B cell (primary cell): Measurements from ENCODE around the gene MFSD12.

Experiments used
- EZH2 ChIP-seq: IDR thresholded peaks from 2 replicates; pipeline ENCODE4 v1.6.1; 2012; ENCODE audit warnings: borderline replicate concordance, low read depth, mild to moderate bottlenecking, moderate library complexity, low read length; ENCODE audit not compliant: insufficient read depth, poor library complexity, severe bottlenecking
- TF ChIP-seq, protein P1 (sequence below): fragments of 200-600 bp; IDR thresholded peaks from one replicate; pipeline ENCODE4 v1.8.0; 2022; ENCODE audit warnings: antibody characterized with exemption, mild to moderate bottlenecking

GRCh38 chr19:3575949-3576673, 18.7 kb upstream of the MFSD12 start:
- TF ChIP-seq, protein P1, sequence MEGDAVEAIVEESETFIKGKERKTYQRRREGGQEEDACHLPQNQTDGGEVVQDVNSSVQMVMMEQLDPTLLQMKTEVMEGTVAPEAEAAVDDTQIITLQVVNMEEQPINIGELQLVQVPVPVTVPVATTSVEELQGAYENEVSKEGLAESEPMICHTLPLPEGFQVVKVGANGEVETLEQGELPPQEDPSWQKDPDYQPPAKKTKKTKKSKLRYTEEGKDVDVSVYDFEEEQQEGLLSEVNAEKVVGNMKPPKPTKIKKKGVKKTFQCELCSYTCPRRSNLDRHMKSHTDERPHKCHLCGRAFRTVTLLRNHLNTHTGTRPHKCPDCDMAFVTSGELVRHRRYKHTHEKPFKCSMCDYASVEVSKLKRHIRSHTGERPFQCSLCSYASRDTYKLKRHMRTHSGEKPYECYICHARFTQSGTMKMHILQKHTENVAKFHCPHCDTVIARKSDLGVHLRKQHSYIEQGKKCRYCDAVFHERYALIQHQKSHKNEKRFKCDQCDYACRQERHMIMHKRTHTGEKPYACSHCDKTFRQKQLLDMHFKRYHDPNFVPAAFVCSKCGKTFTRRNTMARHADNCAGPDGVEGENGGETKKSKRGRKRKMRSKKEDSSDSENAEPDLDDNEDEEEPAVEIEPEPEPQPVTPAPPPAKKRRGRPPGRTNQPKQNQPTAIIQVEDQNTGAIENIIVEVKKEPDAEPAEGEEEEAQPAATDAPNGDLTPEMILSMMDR: no peak
- TF ChIP-seq EZH2: no peak
